ENCODE data around the gene SLC8B1.

GRCh38 chr12:113287899-113288282, 47.0 kb downstream of the SLC8B1 start:
- no peak for TF ChIP-seq EZH2 (IDR thresholded peaks at IDR 0.05; ENCODE audit: borderline replicate concordance, insufficient read depth, low read length, poor library complexity, severe bottlenecking)
- TF ChIP-seq, protein P1, sequence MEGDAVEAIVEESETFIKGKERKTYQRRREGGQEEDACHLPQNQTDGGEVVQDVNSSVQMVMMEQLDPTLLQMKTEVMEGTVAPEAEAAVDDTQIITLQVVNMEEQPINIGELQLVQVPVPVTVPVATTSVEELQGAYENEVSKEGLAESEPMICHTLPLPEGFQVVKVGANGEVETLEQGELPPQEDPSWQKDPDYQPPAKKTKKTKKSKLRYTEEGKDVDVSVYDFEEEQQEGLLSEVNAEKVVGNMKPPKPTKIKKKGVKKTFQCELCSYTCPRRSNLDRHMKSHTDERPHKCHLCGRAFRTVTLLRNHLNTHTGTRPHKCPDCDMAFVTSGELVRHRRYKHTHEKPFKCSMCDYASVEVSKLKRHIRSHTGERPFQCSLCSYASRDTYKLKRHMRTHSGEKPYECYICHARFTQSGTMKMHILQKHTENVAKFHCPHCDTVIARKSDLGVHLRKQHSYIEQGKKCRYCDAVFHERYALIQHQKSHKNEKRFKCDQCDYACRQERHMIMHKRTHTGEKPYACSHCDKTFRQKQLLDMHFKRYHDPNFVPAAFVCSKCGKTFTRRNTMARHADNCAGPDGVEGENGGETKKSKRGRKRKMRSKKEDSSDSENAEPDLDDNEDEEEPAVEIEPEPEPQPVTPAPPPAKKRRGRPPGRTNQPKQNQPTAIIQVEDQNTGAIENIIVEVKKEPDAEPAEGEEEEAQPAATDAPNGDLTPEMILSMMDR (IDR thresholded peaks at IDR 0.05; ENCODE audit: poor library complexity, severe bottlenecking) = no peak

Data from neural cell (in vitro differentiated cells).